ENCODE results near the gene TNFRSF25. TPM values are rescaled to one million over a fixed set of nuclear protein-coding genes. Genes with fewer than 3 reads are reported as not detected.

Gene TNFRSF25
- total and polyA plus RNA-seq, 2 donors (not counting 3 experiments of a cell fraction or from before 2014, with no cell fraction given): 33.9 to 38.8 TPM

DNA sequence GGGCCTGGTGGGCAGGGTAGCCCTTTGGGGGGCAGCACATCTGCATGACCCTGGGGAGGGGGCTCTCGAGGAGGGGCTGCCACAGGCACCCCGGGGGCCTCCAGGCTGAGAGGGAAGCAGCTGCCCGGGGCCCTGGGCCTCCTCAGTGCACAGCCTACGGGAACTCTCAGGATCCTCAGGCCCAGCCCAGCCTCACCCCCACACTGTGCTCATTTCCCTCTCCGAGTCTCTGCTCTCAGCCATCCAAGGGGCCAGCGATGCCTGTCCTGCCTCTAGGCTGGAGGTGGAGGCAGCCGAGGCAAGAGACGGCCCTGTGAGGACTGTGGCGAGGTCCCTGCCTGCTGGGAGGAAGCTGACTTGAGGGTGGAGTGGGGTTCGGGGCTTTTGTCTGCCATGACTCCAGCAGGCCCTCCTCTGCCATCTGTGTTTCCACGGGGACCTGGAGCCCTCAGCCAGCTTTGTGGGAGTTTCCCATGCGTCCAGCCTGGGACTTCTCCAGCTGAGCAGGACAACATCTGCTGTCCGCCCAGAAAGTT, 32.7 kb upstream of the TNFRSF25 start:
- FAIRE-seq: no peak
- no peak for DNase-seq (ENCODE audit: low read depth, low spot score)
- TF ChIP-seq EZH2 (IDR thresholded peaks at IDR 0.05; ENCODE audit: borderline replicate concordance, low read depth, low read length, severe bottlenecking) (no peak), GATA2 (IDR thresholded peaks at IDR 0.05; ENCODE audit: insufficient read depth, insufficient read length, low read depth, low read length) (no peak), POLR2A (IDR thresholded peaks at IDR 0.05; ENCODE audit: low read depth, low read length) (no peak), FOS (IDR thresholded peaks at IDR 0.05; ENCODE audit: borderline replicate concordance, insufficient read depth, low read length) (no peak), POLR2AphosphoS5 (IDR thresholded peaks at IDR 0.05; ENCODE audit: insufficient read depth, low read depth, low read length) (no peak), JUN (IDR thresholded peaks at IDR 0.05; ENCODE audit: borderline replicate concordance, insufficient read depth, insufficient read length, low read depth) (no peak), MYC (IDR thresholded peaks at IDR 0.05; ENCODE audit: low read depth, low read length) (no peak)
- TF ChIP-seq, protein P1, sequence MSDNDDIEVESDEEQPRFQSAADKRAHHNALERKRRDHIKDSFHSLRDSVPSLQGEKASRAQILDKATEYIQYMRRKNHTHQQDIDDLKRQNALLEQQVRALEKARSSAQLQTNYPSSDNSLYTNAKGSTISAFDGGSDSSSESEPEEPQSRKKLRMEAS (IDR thresholded peaks at IDR 0.05; ENCODE audit: insufficient read depth, insufficient read length): no peak
- TF ChIP-seq, protein P2, sequence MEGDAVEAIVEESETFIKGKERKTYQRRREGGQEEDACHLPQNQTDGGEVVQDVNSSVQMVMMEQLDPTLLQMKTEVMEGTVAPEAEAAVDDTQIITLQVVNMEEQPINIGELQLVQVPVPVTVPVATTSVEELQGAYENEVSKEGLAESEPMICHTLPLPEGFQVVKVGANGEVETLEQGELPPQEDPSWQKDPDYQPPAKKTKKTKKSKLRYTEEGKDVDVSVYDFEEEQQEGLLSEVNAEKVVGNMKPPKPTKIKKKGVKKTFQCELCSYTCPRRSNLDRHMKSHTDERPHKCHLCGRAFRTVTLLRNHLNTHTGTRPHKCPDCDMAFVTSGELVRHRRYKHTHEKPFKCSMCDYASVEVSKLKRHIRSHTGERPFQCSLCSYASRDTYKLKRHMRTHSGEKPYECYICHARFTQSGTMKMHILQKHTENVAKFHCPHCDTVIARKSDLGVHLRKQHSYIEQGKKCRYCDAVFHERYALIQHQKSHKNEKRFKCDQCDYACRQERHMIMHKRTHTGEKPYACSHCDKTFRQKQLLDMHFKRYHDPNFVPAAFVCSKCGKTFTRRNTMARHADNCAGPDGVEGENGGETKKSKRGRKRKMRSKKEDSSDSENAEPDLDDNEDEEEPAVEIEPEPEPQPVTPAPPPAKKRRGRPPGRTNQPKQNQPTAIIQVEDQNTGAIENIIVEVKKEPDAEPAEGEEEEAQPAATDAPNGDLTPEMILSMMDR (IDR thresholded peaks at IDR 0.05; ENCODE audit: extremely low read depth in 1 of 2, insufficient read depth in 1 of 2, low read depth in 1 of 2, low read length in 2 of 2): no peak
- H3K4me1 ChIP-seq (ENCODE audit: control insufficient read depth, extremely low read depth, insufficient read depth, low read length): peaks cover 12% of the 10 kb centered on the region
- no peaks in the 10 kb centered on the region for H3K9me1 ChIP-seq (replicated peaks; ENCODE audit: control insufficient read depth, extremely low read depth, insufficient read depth, low read length)
- no peak overlapping the region for H2AFZ ChIP-seq (ENCODE audit: low read depth, low read length)
- dilution Hi-C loops (cut with MboI; ENCODE audit: extremely low pct_ligation_motif_present, low sequenced_read_pairs): no loop called here
- no peak overlapping the region for H3K4me2 ChIP-seq (ENCODE audit: insufficient read depth, low read length)
- no peaks in the 10 kb centered on the region for H4K20me1 ChIP-seq (replicated peaks; ENCODE audit: control insufficient read depth, extremely low read depth, insufficient read depth, low read length)
- POLR2A ChIA-PET: no interaction called here
- no peaks in the 10 kb centered on the region for H3K36me3 ChIP-seq (ENCODE audit: control insufficient read depth in 2 of 2, extremely low read depth in 1 of 2, insufficient read depth in 2 of 2, low read length in 2 of 2)
- no TSS peak for BruUV-seq (replicated peaks)
- no peak overlapping the region for H3K9ac ChIP-seq (replicated peaks; ENCODE audit: extremely low read depth, insufficient read depth, low read length)
- no peaks in the 10 kb centered on the region for H3K79me2 ChIP-seq (ENCODE audit: control insufficient read depth, insufficient read depth, low read length)
- intact Hi-C loops (cut with micrococcal nuclease): loop anchor here (10.0 kb wide), 1 partner anchor 286 kb away; the partner anchor contains the start of gene CAMTA1
- CTCF ChIA-PET: interaction anchor here (1.1 to 5.6 kb wide), 3 partner anchors 9 to 56 kb away, joined by 4 to 36 read pairs (median 10); partner anchors contain the start of genes NOL9 and PLEKHG5
- H3K9me3 ChIP-seq (replicated peaks; ENCODE audit: control insufficient read depth, insufficient read depth, low read length): no peaks in the 10 kb centered on the region
- H3K4me3 ChIP-seq (replicated peaks in 1 of 3; ENCODE audit: insufficient read depth in 1 of 3, low read depth in 1 of 3, low read length in 3 of 3): no peak overlapping the region
- H3K27ac ChIP-seq (ENCODE audit: insufficient read depth, low read depth, low read length): no peak overlapping the region
- H3K27me3 ChIP-seq (ENCODE audit: control insufficient read depth in 2 of 2, insufficient read depth in 2 of 2, low read length in 2 of 2): no peaks in the 10 kb centered on the region
